ENCODE results near the gene THUMPD3.

The THUMPD3 gene

GRCh38 chr3:9415485-9416138 lies 52.8 kb downstream of the THUMPD3 start:
- in situ Hi-C loops (cut with HindIII; ENCODE audit: low sequenced_read_pairs) = no loop called here

GRCh38 chr3:9416139-9416780 lies 53.4 kb downstream of the THUMPD3 start:
- in situ Hi-C loops (cut with HindIII; ENCODE audit: low sequenced_read_pairs) = no loop called here

GRCh38 chr3:9420850-9421549 lies 58.1 kb downstream of the THUMPD3 start:
- in situ Hi-C loops (cut with HindIII; ENCODE audit: low sequenced_read_pairs) = no loop called here

- in situ Hi-C loops (cut with HindIII; ENCODE audit: low sequenced_read_pairs) = no loop called here
Observed at GRCh38 chr3:9422712-9423424, 60.0 kb downstream of the THUMPD3 start.

GRCh38 chr3:9428411-9428810 lies 65.6 kb downstream of the THUMPD3 start:
- in situ Hi-C loops (cut with HindIII; ENCODE audit: low sequenced_read_pairs) = no loop called here

GRCh38 chr3:9430733-9431132 lies 67.9 kb downstream of the THUMPD3 start:
- in situ Hi-C loops (cut with HindIII; ENCODE audit: low sequenced_read_pairs) = no loop called here

GRCh38 chr3:9433627-9434521 lies 71.0 kb downstream of the THUMPD3 start:
- in situ Hi-C loops (cut with HindIII; ENCODE audit: low sequenced_read_pairs) = no loop called here

- in situ Hi-C loops (cut with HindIII; ENCODE audit: low sequenced_read_pairs) = no loop called here
Observed at GRCh38 chr3:9435316-9435715, 72.5 kb downstream of the THUMPD3 start.
